Gastrocnemius medialis (tissue), 4 donors: ENCODE measurements around the gene SMOC1.

Experiments
- POLR2A ChIP-seq, 2 donors: fragments of 450-650 bp; IDR thresholded peaks; one replicate each; pipeline ENCODE4 v1.6.1; 2017; ENCODE audit warnings: antibody characterized with exemption in 2 of 2, mild to moderate bottlenecking in 2 of 2, moderate library complexity in 2 of 2
- TF ChIP-seq, protein P1 (sequence below), 5 experiments: fragments of 450-650 bp in 3 of 5; fragments of 200-600 bp in 2 of 5; sonication (generic) in 2 of 5; IDR thresholded peaks in 4 of 5; conservative IDR thresholded peaks in 1 of 5; 1 replicate in 4 of 5; 2 replicates in 1 of 5; pipeline ENCODE4 v1.5.1; 2016 to 2019; ENCODE audit warnings: antibody characterized with exemption in 5 of 5, mild to moderate bottlenecking in 3 of 5, moderate library complexity in 3 of 5

DNA sequence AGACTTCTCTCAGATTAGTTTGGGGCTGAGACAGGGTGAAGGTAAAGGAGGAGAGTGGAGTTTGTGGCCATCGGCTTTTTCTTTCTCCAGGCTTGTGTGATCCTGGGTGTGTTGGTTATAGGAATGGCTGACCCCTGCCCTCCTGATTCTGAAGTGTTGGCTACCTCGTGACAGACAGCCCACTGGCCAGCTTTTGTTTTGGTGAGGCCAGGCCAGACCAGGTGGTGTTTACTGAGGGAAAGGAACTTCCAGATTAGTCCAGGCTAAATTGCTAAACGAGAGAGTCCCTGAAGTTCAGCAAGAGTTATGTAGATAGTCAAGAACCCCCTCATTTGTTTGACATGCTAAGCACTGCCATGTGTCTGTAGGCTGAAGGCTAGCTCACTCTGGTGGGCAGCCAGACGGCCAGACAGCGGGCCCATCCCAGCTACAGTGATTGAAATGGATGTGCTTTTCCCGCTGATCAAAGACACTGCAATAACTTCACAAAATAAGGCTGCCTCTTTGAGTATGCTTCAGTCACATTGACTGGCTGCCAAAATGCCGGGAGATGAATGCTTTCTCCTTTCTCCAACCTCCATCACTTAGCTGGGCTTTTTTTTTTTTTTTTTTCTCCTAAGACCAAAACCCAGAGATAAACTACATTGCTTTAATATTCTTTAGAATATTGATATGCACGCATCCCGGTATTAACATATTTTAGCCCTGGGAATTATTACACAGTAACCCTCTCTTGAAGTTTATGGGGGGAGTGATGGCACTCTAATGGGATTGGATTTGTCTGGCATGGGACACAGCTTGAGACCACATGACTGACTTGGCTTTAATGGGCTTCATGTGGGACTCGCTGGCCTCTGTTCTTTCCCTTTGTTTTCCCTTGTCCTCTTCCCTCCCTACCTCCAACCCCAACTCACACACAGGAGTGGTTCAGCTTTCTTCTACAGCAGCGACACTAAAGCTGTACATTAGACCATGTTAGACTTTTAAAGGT, 76.9 kb downstream of the SMOC1 start:
- TF ChIP-seq, protein P1, sequence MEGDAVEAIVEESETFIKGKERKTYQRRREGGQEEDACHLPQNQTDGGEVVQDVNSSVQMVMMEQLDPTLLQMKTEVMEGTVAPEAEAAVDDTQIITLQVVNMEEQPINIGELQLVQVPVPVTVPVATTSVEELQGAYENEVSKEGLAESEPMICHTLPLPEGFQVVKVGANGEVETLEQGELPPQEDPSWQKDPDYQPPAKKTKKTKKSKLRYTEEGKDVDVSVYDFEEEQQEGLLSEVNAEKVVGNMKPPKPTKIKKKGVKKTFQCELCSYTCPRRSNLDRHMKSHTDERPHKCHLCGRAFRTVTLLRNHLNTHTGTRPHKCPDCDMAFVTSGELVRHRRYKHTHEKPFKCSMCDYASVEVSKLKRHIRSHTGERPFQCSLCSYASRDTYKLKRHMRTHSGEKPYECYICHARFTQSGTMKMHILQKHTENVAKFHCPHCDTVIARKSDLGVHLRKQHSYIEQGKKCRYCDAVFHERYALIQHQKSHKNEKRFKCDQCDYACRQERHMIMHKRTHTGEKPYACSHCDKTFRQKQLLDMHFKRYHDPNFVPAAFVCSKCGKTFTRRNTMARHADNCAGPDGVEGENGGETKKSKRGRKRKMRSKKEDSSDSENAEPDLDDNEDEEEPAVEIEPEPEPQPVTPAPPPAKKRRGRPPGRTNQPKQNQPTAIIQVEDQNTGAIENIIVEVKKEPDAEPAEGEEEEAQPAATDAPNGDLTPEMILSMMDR (IDR thresholded peaks at IDR 0.05 in 4 of 5, conservative IDR thresholded peaks at IDR 0.05 in 1 of 5), result no peak
- TF ChIP-seq POLR2A (IDR thresholded peaks at IDR 0.05), result no peak
